ENCODE measurements around the gene ZFYVE19.

Gene ZFYVE19

GRCh38 chr15:40775740-40776536 is 31.0 kb upstream of the ZFYVE19 start:
- no peak for DNase-seq (ENCODE audit: low spot score)

DNA sequence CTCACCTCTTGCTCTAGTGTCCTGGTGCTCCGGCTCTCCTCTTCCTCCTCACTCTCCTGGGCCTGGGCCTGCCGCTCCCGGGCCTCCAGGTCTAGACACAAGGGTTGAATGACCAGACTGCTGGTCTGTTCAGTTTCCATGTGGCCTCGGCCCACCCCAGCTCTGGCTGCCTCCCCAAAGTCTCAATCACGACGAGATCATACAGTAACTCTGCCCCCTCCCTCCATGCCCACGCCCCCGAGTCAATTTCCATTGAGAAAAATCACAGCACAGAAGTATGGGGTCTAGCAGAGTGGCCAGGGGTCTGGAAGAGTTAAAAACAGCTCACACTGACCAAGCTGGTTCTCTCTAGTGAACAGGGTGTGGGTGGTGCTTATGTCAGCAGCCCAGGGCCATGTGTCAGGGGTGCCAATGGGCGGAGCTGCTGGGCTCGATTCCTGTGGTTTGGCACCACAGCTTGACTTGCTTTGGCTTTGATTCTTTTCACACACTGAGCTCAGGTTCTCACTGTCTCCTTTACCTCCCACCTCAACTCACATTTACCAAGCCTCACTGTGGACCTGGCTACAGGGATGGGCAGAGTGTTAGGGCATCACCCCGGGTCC is 30.2 kb upstream of the ZFYVE19 start:
- no peak for DNase-seq (ENCODE audit: low spot score)

GRCh38 chr15:40782609-40783227 is 24.2 kb upstream of the ZFYVE19 start:
- peak; percentile 76 for DNase-seq (ENCODE audit: low spot score)

GRCh38 chr15:40785164-40785563 is 21.7 kb upstream of the ZFYVE19 start:
- no peak for DNase-seq (ENCODE audit: low spot score)

- no peak for DNase-seq (ENCODE audit: low spot score)
Measured at GRCh38 chr15:40785814-40786213, 21.1 kb upstream of the ZFYVE19 start.

GRCh38 chr15:40787344-40787841 is 19.5 kb upstream of the ZFYVE19 start:
- DNase-seq (ENCODE audit: low spot score): no peak

GRCh38 chr15:40787991-40788390 is 18.9 kb upstream of the ZFYVE19 start:
- DNase-seq (ENCODE audit: low spot score): no peak

- no peak for DNase-seq (ENCODE audit: low spot score)
Measured at GRCh38 chr15:40789119-40789518, 17.8 kb upstream of the ZFYVE19 start.

- no peak for DNase-seq (ENCODE audit: low spot score)
Measured at GRCh38 chr15:40789999-40790398, 16.9 kb upstream of the ZFYVE19 start.

DNA sequence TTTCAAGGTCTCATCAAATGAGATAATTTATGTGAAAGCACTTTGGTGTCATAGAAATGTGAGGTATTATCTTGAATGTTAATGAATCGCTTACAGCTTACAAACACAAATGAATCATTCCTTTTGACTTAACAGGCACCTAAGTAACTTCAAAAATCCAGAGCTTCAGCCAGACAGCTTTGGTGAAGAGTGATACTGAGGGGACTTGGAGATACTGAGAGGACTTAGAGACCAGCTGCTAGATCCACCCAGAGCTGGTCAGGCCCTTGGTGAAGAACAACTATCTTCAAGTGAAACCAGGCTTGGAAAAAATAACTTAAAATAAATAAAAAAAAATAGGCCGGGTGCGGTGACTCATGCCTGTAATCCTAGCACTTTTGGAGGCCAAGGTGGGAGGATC is 16.2 kb upstream of the ZFYVE19 start:
- no peak for DNase-seq (ENCODE audit: low spot score)

GRCh38 chr15:40792394-40792793 is 14.5 kb upstream of the ZFYVE19 start:
- no peak for DNase-seq (ENCODE audit: low spot score)

- DNase-seq (ENCODE audit: low spot score): no peak
Measured at GRCh38 chr15:40793216-40793989, 13.5 kb upstream of the ZFYVE19 start.

GRCh38 chr15:40796041-40796440 is 10.8 kb upstream of the ZFYVE19 start:
- DNase-seq (ENCODE audit: low spot score): no peak

DNA sequence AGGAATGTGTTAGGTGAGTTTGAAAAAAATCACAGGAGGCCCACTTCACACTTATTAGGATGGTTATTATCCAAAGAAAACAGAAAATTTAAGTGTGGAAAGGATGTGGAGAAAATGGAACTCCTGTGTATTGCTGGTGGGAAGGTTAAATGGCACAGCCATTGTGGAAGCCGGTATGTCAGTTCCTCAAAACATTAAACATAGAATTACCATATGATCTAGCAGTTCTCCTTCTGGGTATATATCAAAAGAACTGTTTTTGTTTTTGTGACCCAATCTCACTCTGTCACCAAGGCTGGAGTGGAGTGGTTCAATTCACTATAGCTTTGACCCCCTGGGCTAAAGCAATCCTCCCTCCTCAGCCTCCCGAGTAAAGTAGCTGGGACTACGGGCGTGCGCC is 10.4 kb upstream of the ZFYVE19 start:
- DNase-seq (ENCODE audit: low spot score): no peak

GRCh38 chr15:40799523-40799922 is 7.4 kb upstream of the ZFYVE19 start:
- no peak for DNase-seq (ENCODE audit: low spot score)

DNA sequence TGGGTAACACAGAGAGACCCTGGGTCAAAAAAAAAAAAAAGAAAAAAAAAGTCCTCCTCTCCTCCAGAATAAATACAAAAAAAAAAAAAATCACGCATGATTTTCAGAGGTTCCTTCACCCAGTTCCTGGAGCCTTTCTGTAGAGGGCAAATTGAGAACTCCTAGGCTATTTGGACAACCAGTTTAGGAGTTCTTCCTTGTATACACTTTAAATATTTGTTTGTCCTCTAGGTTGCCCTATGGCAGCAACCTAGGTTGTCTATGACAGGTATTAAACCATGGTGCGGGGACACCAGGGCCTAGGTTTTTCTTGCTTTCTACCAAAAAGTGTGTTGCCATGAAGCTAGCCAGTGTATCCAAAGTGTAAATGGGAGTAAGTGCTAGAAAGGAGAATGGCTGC is 3.8 kb upstream of the ZFYVE19 start:
- no peak for DNase-seq (ENCODE audit: low spot score)

GRCh38 chr15:40803688-40804087 is 3.2 kb upstream of the ZFYVE19 start:
- DNase-seq (ENCODE audit: low spot score): no peak

DNA sequence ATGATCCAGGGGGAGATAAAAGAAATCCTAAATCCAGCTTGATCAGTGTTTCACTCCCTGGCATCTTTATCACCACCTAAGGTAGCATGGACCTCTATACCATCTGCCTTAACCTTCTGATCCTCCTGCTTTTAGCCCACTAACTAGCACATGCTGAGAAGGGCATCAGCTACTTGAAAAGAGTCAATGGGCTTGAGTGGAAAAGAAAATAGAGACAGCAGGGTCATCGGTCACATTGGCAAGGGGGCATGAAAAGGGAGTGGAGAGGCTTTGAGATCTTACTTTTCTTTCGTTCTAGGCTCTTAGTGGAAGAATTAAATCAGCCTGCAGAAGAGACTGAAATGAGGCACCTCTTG is 239 bp upstream of the ZFYVE19 start:
- DNase-seq (ENCODE audit: low spot score): no peak

DNA sequence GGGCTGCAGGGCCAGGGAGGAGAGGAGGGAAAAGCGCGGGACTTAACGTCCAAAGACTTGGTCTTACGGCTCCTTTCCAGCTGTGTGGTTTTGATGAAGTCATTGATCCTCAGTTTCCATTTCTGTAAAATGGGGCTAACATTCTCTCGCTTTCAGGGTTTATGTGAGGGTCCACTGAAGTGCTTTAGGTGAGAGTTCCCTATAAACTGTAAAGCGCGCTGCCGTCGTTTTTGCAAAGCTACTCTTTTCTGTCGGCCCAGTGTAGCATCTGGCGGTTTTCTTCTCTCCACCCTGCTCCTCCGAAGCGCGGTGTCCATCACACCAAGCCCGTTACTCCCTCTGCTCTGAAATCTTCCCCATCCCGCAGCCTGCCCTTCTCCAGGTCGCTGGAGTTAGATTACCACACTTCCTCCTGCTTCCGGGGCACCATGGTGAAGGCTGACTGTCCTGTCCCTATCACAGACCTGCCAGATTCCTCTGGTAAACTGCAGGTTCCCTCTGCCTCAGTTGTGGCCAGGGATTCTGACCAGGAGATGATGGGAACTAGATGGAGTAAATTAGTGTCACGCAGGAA is 1.1 kb downstream of the ZFYVE19 start:
- no peak for DNase-seq (ENCODE audit: low spot score)

DNA sequence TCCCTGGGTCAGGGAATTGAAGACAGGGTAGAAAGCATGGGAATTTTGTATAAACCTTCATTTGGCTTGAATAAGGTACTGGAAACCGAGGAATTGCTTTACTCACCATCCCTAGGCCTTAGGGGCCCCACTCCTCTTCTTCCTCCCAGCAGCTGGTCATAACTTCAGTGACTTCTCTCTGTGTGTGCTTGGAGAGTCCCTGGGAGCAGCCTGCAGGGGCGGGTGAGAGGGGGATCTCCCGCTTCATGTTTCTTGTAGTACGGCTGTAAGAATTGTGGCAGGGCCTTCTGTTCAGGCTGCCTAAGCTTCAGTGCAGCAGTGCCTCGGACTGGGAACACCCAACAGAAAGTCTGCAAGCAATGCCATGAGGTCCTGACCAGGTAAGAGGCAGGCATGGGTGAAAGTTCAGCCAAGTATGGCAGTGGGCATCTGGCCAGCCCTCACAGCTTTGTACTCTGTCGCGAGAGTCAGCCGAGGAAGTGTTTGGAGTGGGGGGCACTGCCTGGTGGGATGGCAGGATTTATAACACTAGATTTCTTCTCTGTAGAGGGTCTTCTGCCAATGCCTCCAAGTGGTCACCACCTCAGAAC is 2.1 kb downstream of the ZFYVE19 start:
- DNase-seq (ENCODE audit: low spot score): no peak

GRCh38 chr15:40812721-40813425 is 6.0 kb downstream of the ZFYVE19 start:
- DNase-seq (ENCODE audit: low spot score): no peak
